Sigmoid colon (tissue), 7 donors: Measurements from ENCODE around the gene LECT2. TPM values are rescaled to one million over a fixed set of nuclear protein-coding genes. Genes with fewer than 3 reads are reported as not detected.

Experiments used
- DNase-seq: peaks from one replicate; pipeline ENCODE4 v3.0.0-alpha.2; 2019
- H3K27ac ChIP-seq, 4 donors: fragments of 200-600 bp; sonication (generic); one replicate each; pipeline ENCODE4 v1.5.1; 2016 to 2019; ENCODE audit warnings: mild to moderate bottlenecking in 1 of 4
- H3K27me3 ChIP-seq, 3 donors: fragments of 200-600 bp; sonication (generic); one replicate each; pipeline ENCODE4 v1.5.1; 2019; ENCODE audit warnings: mild to moderate bottlenecking in 1 of 3
- H3K36me3 ChIP-seq, 4 donors: fragments of 200-600 bp; sonication (generic); one replicate each; pipeline ENCODE4 v1.5.1; 2016 to 2019
- H3K4me1 ChIP-seq, 4 donors: fragments of 200-600 bp; sonication (generic); one replicate each; pipeline ENCODE4 v1.5.1; 2017 to 2019
- H3K4me3 ChIP-seq, 4 donors: fragments of 200-600 bp; sonication (generic); one replicate each; pipeline ENCODE4 v1.5.1; 2017 to 2019; ENCODE audit warnings: mild to moderate bottlenecking in 2 of 4, moderate library complexity in 1 of 4
- H3K9me3 ChIP-seq, 4 donors: fragments of 200-600 bp in 3 of 4; sonication (generic) in 3 of 4; one replicate each; pipeline versions ENCODE4 v1.5.1 to v1.6.1; 2013 to 2019
- EP300 ChIP-seq, 4 donors: sonication (generic); formaldehyde crosslinking; IDR thresholded peaks; one replicate each; pipeline ENCODE4 v1.6.1; 2017; ENCODE audit warnings: antibody characterized with exemption in 4 of 4
- POLR2A ChIP-seq, 2 donors: fragments of 450-650 bp; IDR thresholded peaks; one replicate each; pipeline ENCODE4 v1.6.1; 2016; ENCODE audit warnings: antibody characterized with exemption in 2 of 2, mild to moderate bottlenecking in 2 of 2, moderate library complexity in 2 of 2
- POLR2AphosphoS5 ChIP-seq, 4 donors: sonication (generic); formaldehyde crosslinking; IDR thresholded peaks; one replicate each; pipeline ENCODE4 v1.6.1; 2017; ENCODE audit warnings: antibody characterized with exemption in 4 of 4
- WGBS, 2 donors: extraction: QIAGEN DNeasy Blood & Tissue Kit; methylation state at CpG; one replicate each; pipeline ENCODE4 v1.1.7; 2013; 5-methylcytosine and 5-hydroxymethylcytosine counted together
- intact Hi-C: fragments of 100-400 bp; cut with DNase I; formaldehyde crosslinking; loops from one replicate; pipeline ENCODE4 v1.15.1; 2023
- polyA plus RNA-seq, 3 donors: library from polyadenylated mRNA; stranded (reverse); fragments of 200-250 nt; gene quantifications; one replicate each; pipeline ENCODE4 v1.2.3, GENCODE V29; 2013
- total RNA-seq, 4 donors: library from RNA; depleted of rRNA; stranded (reverse); fragments of >200 nt; gene quantifications; one replicate each; pipeline ENCODE4 v1.1.0, GENCODE V29; 2016
- TF ChIP-seq, protein P1 (sequence below), 4 experiments: fragments of 450-650 bp in 3 of 4; fragments of 200-600 bp in 1 of 4; IDR thresholded peaks; one replicate each; pipeline ENCODE4 v1.5.1; 2016 to 2019; ENCODE audit warnings: antibody characterized with exemption in 4 of 4, mild to moderate bottlenecking in 3 of 4, moderate library complexity in 2 of 4
- donor health status: healthy with polysubstance abuse.
- donor health status: Bipolar disorder and iron deficiency.
- donor health status: healthy.

LECT2 gene
- total and polyA plus RNA-seq, 7 donors: not detected

DNA sequence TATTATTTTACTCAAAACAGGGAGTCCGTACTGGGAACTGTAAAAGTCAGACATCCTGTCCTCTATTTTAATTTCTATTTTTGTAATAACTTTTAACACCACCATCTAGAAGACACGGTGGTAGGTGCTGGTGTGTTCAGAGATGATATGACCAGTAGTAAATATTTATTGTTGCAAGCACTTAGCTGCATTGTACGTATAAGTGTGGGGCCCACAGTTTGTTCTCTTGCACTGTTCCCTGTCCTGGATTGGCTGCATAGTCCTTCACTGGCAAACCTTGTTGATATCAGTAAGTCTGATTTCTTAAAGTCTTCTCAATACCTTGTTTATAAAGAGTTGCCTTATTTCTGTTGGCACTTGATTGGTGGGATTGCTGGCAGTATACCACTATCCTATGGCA is 34.6 kb downstream of the LECT2 start:
- Histone ChIP-seq H3K9me3 (no peaks in the 10 kb centered on the region), H3K4me1 (no peaks in the 10 kb centered on the region), H3K27me3 (peaks cover 0 to 10% (median 0%) of the 10 kb centered on the region in 3 donors), H3K27ac (no peak overlapping the region), H3K4me3 (no peak overlapping the region), H3K36me3 (no peaks in the 10 kb centered on the region)
- no peak for DNase-seq
- intact Hi-C loops: no loop called here
- TF ChIP-seq POLR2A (IDR thresholded peaks at IDR 0.05) (no peak), EP300 (IDR thresholded peaks at IDR 0.05) (no peak), POLR2AphosphoS5 (IDR thresholded peaks at IDR 0.05) (no peak)
- TF ChIP-seq, protein P1, sequence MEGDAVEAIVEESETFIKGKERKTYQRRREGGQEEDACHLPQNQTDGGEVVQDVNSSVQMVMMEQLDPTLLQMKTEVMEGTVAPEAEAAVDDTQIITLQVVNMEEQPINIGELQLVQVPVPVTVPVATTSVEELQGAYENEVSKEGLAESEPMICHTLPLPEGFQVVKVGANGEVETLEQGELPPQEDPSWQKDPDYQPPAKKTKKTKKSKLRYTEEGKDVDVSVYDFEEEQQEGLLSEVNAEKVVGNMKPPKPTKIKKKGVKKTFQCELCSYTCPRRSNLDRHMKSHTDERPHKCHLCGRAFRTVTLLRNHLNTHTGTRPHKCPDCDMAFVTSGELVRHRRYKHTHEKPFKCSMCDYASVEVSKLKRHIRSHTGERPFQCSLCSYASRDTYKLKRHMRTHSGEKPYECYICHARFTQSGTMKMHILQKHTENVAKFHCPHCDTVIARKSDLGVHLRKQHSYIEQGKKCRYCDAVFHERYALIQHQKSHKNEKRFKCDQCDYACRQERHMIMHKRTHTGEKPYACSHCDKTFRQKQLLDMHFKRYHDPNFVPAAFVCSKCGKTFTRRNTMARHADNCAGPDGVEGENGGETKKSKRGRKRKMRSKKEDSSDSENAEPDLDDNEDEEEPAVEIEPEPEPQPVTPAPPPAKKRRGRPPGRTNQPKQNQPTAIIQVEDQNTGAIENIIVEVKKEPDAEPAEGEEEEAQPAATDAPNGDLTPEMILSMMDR (IDR thresholded peaks at IDR 0.05): no peak
- 45 to 64% methylated on average over 3 of the region's 3 CpGs for WGBS, 2 donors

DNA sequence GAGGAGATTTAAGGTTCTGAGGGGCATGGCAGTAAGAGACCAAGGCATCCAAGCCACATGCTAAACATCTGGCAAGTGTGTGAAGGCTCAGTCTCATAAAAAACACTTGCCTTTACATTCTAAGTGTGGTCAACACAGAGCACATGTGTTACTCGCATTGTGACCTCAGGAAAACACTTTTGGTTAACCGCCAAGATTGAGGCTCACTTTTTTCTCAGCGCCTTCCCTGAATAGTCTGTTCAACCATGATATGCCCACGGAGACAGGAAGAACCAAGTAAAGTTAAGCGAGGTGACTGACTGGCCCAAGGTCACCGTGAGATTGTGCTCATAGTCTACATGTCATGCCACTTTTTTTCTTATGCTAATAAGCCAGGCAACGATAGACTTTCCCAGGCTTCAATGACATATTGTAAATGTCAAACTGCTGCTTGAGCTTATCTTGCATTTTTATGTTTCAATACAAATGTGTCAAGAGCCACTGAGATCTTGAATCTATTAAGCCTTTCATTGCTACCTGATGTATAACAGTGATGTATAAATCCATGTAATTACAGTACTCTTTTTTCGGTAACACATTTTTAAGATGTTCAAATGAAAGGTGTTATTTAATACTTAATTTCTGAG is 38.0 kb downstream of the LECT2 start:
- Histone ChIP-seq H3K4me3 (no peak overlapping the region), H3K36me3 (no peaks in the 10 kb centered on the region), H3K27me3 (peaks cover 0 to 16% (median 0%) of the 10 kb centered on the region in 3 donors), H3K9me3 (no peaks in the 10 kb centered on the region), H3K27ac (no peak overlapping the region), H3K4me1 (no peaks in the 10 kb centered on the region)
- TF ChIP-seq EP300 (IDR thresholded peaks at IDR 0.05) (no peak), POLR2A (IDR thresholded peaks at IDR 0.05) (no peak), POLR2AphosphoS5 (IDR thresholded peaks at IDR 0.05) (no peak)
- TF ChIP-seq, protein P1 (IDR thresholded peaks at IDR 0.05): no peak
- WGBS, 2 donors: 75 to 77% methylated on average over 8 of the region's 8 CpGs
- intact Hi-C loops: no loop called here
- no peak for DNase-seq

DNA sequence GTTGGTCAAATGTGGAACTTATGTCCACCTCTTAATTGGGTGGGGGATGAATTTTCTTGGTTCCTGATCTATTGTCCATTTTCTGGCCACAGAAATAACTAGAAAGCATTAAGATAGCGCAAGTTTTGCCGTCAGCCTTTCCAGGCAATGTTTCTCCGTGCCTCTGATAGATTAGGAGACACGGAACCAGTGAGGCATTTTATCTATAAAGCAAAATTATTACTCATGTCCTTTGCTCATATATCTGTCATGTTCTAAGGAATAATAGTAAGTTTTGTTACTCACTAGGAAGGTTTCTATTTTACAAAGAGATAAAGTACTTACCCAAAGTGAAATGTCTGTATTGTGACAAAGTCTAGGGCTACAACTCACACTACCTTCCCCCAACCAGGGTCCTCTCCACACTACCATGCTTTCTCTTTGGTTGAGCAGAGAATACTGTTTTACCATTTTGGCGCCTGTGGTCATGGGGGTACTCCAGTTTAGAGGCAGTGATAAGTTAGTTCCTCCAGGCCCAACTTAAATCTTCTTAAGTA is 39.2 kb downstream of the LECT2 start:
- 93 to 95% methylated on average over 5 of the region's 5 CpGs for WGBS, 2 donors
- intact Hi-C loops: no loop called here
- no peaks in the 10 kb centered on the region for H3K4me1 ChIP-seq
- TF ChIP-seq POLR2A (IDR thresholded peaks at IDR 0.05): no peak
- TF ChIP-seq EP300 (IDR thresholded peaks at IDR 0.05): no peak
- TF ChIP-seq, protein P1 (IDR thresholded peaks at IDR 0.05): no peak
- TF ChIP-seq POLR2AphosphoS5 (IDR thresholded peaks at IDR 0.05): no peak
- no peak overlapping the region for H3K4me3 ChIP-seq
- H3K36me3 ChIP-seq: no peaks in the 10 kb centered on the region
- DNase-seq: no peak
- H3K9me3 ChIP-seq: no peaks in the 10 kb centered on the region
- H3K27ac ChIP-seq: no peak overlapping the region
- peaks cover 0 to 24% (median 6%) of the 10 kb centered on the region in 3 donors for H3K27me3 ChIP-seq

DNA sequence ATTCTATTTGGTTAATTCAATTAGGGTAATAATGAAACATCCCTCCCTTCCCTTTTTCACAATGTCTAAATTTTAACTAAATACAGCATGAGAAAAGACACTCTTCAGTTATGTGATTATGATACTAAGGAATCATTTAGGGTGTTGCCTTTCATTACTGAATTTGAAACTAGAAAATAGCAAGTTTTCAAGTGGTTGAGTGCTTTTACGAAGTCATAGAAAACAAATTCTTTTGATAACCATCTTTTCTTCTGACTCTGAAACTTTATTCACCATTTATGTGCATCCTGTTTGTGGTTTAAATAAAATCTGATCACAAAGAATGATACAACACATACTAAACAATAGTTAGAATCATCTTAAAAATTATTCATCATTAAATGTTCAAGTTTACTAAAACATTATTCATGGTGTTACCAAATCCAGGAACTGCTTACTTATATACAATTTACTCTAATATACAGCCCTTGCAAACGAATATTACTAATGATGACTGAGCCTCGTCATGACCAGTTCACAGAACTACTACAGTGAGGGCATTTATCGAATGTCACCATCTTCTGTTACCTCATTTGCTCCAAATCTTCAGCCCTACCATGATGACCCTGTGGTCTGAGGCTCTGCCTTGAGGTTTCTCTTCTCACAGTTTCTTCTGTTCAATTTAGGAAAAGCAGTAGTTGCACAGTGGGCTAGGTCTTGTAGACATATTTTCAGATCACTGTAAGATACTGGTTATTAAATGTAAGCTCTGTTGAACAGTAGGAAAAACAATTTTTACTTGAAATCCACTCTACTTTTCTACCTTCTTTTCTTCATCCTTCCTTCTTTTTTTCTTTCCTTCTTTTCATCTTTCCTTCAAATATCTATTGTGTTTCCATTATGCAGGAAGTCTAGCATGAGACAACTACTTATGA is 40.8 kb downstream of the LECT2 start:
- TF ChIP-seq EP300 (IDR thresholded peaks at IDR 0.05): no peak
- no peak for TF ChIP-seq POLR2A (IDR thresholded peaks at IDR 0.05)
- TF ChIP-seq, protein P1 (IDR thresholded peaks at IDR 0.05): no peak
- no peak for TF ChIP-seq POLR2AphosphoS5 (IDR thresholded peaks at IDR 0.05)
- 67 to 71% methylated on average over 4 of the region's 4 CpGs for WGBS, 2 donors

More for the DNA sequence above, 40.8 kb downstream of the LECT2 start:
- Histone ChIP-seq H3K9me3 (no peaks in the 10 kb centered on the region), H3K4me1 (no peaks in the 10 kb centered on the region), H3K36me3 (no peaks in the 10 kb centered on the region), H3K27me3 (peaks cover 4 to 24% (median 6%) of the 10 kb centered on the region in 3 donors), H3K4me3 (no peak overlapping the region), H3K27ac (no peak overlapping the region)
- intact Hi-C loops: no loop called here
- no peak for DNase-seq
